Activated T-cell treated with anti-CD3 and anti-CD28 coated beads, Interleukin-2, amount 50 U/mL, for 24 hours (primary cell): ENCODE measurements around the gene MYB.

Experiments used
- DNase-seq: peaks from one replicate; pipeline ENCODE4 v3.0.0-alpha.2; 2020
- H3K27ac Mint-ChIP-seq: 2 replicates; pipeline ENCODE4 v1.8.0; 2020; ENCODE audit warnings: mild to moderate bottlenecking, mixed read lengths
- H3K27me3 Mint-ChIP-seq: 2 replicates; pipeline ENCODE4 v1.8.0; 2020; ENCODE audit warnings: mixed read lengths
- H3K36me3 Mint-ChIP-seq: 2 replicates; pipeline ENCODE4 v1.8.0; 2020; ENCODE audit warnings: low read depth, mixed read lengths
- H3K4me1 Mint-ChIP-seq: 2 replicates; pipeline ENCODE4 v1.8.0; 2020; ENCODE audit warnings: low read depth, mixed read lengths
- H3K4me3 Mint-ChIP-seq: 2 replicates; pipeline ENCODE4 v1.8.0; 2020; ENCODE audit warnings: mild to moderate bottlenecking, moderate library complexity, mixed read lengths
- H3K9me3 Mint-ChIP-seq: 2 replicates; pipeline ENCODE4 v1.8.0; 2020; ENCODE audit warnings: mixed read lengths

MYB gene

GRCh38 chr6:135251498-135252441 lies 70.7 kb downstream of the MYB start:
- no peaks in the 10 kb centered on the region for H3K27me3 Mint-ChIP-seq
- H3K27ac Mint-ChIP-seq, result no peak overlapping the region
- peaks cover 11% of the 10 kb centered on the region for H3K4me1 Mint-ChIP-seq
- H3K4me3 Mint-ChIP-seq, result no peak overlapping the region
- no peaks in the 10 kb centered on the region for H3K9me3 Mint-ChIP-seq
- no peak for DNase-seq
- H3K36me3 Mint-ChIP-seq, result no peaks in the 10 kb centered on the region

GRCh38 chr6:135254471-135254870 lies 73.4 kb downstream of the MYB start:
- Mint-ChIP-seq H3K27ac (no peak overlapping the region), H3K4me1 (peaks cover 10% of the 10 kb centered on the region), H3K27me3 (no peaks in the 10 kb centered on the region), H3K36me3 (no peaks in the 10 kb centered on the region), H3K9me3 (no peaks in the 10 kb centered on the region), H3K4me3 (no peak overlapping the region)
- DNase-seq, result no peak

- Mint-ChIP-seq H3K36me3 (no peaks in the 10 kb centered on the region), H3K9me3 (no peaks in the 10 kb centered on the region), H3K4me3 (no peak overlapping the region), H3K27me3 (no peaks in the 10 kb centered on the region), H3K4me1 (no peaks in the 10 kb centered on the region), H3K27ac (no peak overlapping the region)
- DNase-seq, result no peak
Observed at GRCh38 chr6:135256866-135257265, 75.8 kb downstream of the MYB start.

GRCh38 chr6:135257631-135258405 lies 76.7 kb downstream of the MYB start:
- no peaks in the 10 kb centered on the region for H3K36me3 Mint-ChIP-seq
- no peak for DNase-seq
- H3K9me3 Mint-ChIP-seq, result no peaks in the 10 kb centered on the region
- H3K4me3 Mint-ChIP-seq, result no peak overlapping the region
- H3K4me1 Mint-ChIP-seq, result no peaks in the 10 kb centered on the region
- H3K27ac Mint-ChIP-seq, result no peak overlapping the region
- H3K27me3 Mint-ChIP-seq, result no peaks in the 10 kb centered on the region

- DNase-seq, result no peak
- no peak overlapping the region for H3K27ac Mint-ChIP-seq
- no peaks in the 10 kb centered on the region for H3K36me3 Mint-ChIP-seq
- H3K4me3 Mint-ChIP-seq, result no peak overlapping the region
- no peaks in the 10 kb centered on the region for H3K4me1 Mint-ChIP-seq
- H3K9me3 Mint-ChIP-seq, result no peaks in the 10 kb centered on the region
- H3K27me3 Mint-ChIP-seq, result no peaks in the 10 kb centered on the region
Observed at GRCh38 chr6:135258970-135259369, 77.9 kb downstream of the MYB start.

GRCh38 chr6:135260612-135261011 lies 79.5 kb downstream of the MYB start:
- no peaks in the 10 kb centered on the region for H3K9me3 Mint-ChIP-seq

GRCh38 chr6:135261872-135262725 lies 81.0 kb downstream of the MYB start:
- DNase-seq, result no peak
- Mint-ChIP-seq H3K36me3 (no peaks in the 10 kb centered on the region), H3K27me3 (no peaks in the 10 kb centered on the region), H3K4me3 (no peak overlapping the region), H3K9me3 (no peaks in the 10 kb centered on the region), H3K4me1 (no peaks in the 10 kb centered on the region), H3K27ac (no peak overlapping the region)

More at GRCh38 chr6:135260612-135261011, 79.5 kb downstream of the MYB start:
- Mint-ChIP-seq H3K4me3 (no peak overlapping the region), H3K4me1 (no peaks in the 10 kb centered on the region), H3K27me3 (no peaks in the 10 kb centered on the region), H3K27ac (no peak overlapping the region), H3K36me3 (no peaks in the 10 kb centered on the region)
- no peak for DNase-seq

- DNase-seq, result no peak
- Mint-ChIP-seq H3K36me3 (no peaks in the 10 kb centered on the region), H3K27me3 (no peaks in the 10 kb centered on the region), H3K27ac (no peak overlapping the region), H3K9me3 (no peaks in the 10 kb centered on the region), H3K4me3 (no peak overlapping the region), H3K4me1 (peaks cover 5% of the 10 kb centered on the region)
Observed at GRCh38 chr6:135265278-135265677, 84.2 kb downstream of the MYB start.

GRCh38 chr6:135266675-135267074 lies 85.6 kb downstream of the MYB start:
- peaks cover 5% of the 10 kb centered on the region for H3K4me1 Mint-ChIP-seq
- DNase-seq, result no peak
- H3K9me3 Mint-ChIP-seq, result no peaks in the 10 kb centered on the region
- no peaks in the 10 kb centered on the region for H3K36me3 Mint-ChIP-seq
- H3K27me3 Mint-ChIP-seq, result no peaks in the 10 kb centered on the region
- H3K4me3 Mint-ChIP-seq, result no peak overlapping the region
- H3K27ac Mint-ChIP-seq, result no peak overlapping the region

GRCh38 chr6:135267085-135267484 lies 86.0 kb downstream of the MYB start:
- Mint-ChIP-seq H3K4me3 (no peak overlapping the region), H3K36me3 (no peaks in the 10 kb centered on the region), H3K27me3 (no peaks in the 10 kb centered on the region), H3K27ac (no peak overlapping the region), H3K9me3 (no peaks in the 10 kb centered on the region), H3K4me1 (peaks cover 5% of the 10 kb centered on the region)
- DNase-seq, result no peak

GRCh38 chr6:135268263-135268662 lies 87.2 kb downstream of the MYB start:
- Mint-ChIP-seq H3K27ac (no peak overlapping the region), H3K36me3 (no peaks in the 10 kb centered on the region), H3K4me3 (no peak overlapping the region), H3K27me3 (no peaks in the 10 kb centered on the region), H3K4me1 (peaks cover 5% of the 10 kb centered on the region), H3K9me3 (no peaks in the 10 kb centered on the region)
- DNase-seq, result no peak

GRCh38 chr6:135268740-135269139 lies 87.6 kb downstream of the MYB start:
- DNase-seq, result no peak
- no peaks in the 10 kb centered on the region for H3K36me3 Mint-ChIP-seq
- H3K27me3 Mint-ChIP-seq, result peaks cover 2% of the 10 kb centered on the region
- H3K27ac Mint-ChIP-seq, result no peak overlapping the region
- H3K4me3 Mint-ChIP-seq, result no peak overlapping the region
- no peaks in the 10 kb centered on the region for H3K9me3 Mint-ChIP-seq
- H3K4me1 Mint-ChIP-seq, result peaks cover 5% of the 10 kb centered on the region
